Hypothalamus (tissue), 51 donors: ENCODE measurements around the gene NELFB.

Experiments used
- DNase-seq, 51 donors: peaks; one replicate each; lab custom pipeline; 2025; lab: John Stamatoyannopoulos, UW

The NELFB gene

DNA sequence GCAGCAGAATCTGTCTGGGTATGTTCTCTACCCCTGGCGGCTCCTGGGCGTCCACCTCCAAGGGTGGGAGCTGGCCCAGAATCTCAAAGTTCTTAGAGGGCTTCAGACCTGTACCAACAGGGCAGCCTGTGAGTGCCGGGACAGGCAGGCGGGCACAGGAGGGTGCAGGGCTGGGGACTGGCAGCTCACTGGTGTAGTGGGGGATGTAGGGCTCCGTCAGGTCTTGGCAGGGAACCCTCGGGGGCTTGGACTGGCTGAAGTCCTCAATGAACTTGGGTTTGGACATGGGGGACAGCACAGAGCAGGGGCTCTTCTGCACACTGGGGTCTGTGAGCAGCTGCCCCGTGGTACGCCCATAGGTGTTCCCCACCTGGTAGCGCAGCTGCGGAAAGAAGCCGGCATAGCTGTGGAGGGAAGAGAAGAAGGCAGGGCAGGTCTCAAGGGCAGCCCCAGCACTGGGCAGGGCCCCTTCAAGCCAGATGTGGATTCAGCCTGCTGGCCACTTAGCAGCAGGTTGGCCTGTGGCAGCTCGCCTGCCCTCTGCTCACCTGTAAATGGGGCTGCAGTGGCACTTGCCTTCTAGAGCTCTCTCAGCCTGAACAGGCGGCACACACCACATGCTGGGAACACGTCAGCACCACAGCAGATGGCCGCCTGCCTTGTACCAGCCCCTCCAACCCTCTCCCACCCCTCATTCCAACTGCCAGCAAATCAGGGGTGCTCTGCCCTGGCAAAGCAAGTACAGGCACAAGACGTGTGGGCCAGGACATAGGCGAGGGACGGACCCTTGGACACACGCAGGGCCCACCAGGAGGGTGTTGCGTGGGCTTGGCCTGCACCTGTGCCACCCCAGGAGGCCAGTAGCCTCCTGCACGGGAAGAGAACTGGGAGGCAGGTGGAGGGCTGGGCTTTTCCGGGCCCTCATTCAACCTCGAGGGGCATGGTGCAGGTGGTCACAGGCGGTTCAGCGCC is 9.4 kb upstream of the NELFB start:
- DNase-seq = no peak

DNA sequence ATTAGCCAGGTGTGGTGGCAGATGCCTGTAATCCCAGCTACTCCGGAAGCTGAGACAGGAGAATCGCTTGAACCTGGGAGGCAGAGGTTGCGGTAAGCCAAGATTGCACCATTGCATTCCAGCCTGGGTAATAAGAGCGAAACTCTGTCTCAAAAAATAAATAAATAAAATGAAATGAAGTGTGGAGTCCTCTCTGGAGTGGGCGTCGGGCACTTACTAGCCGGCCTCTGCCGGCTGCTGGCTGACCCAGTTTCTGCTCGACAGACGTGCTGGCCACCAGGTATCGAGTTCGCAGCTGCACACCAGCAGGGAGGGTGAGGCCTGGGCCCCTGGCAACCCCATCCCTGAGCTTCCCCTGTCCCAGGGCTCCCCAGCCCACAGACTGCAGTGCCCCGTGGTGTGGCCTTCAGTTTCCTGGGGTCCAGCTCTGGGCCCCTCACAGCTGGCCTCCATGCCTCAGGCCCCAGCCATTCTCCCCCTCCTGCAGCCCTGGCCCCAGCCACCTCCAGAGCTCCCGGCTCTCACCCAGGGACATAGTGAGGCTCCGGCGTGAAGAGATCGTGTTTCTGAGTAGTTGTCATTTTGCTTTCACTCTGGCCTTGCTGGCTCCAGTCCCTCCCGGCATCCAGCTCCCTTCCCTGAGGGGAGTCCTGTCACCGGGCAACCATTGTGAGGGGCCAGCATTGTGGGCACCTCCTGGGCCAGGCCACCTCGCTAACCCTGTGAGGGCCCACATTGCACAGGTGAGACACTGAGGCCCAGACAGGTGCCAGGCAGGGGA is 7.8 kb upstream of the NELFB start:
- DNase-seq = no peak

DNA sequence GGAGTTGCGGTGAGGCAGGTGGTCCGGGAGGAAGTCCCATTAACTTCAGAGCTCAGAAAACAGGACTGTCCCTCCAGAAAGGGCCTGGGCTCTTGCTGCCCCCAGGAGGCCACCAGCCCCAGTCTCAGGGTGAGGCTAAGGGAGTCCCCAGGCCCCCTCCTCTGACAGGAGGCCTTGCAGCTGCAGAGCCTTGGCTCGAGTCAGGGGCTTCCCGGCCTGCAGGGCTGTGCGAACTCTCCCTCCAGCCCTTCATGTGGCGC is 7.3 kb upstream of the NELFB start:
- DNase-seq = no peak

DNA sequence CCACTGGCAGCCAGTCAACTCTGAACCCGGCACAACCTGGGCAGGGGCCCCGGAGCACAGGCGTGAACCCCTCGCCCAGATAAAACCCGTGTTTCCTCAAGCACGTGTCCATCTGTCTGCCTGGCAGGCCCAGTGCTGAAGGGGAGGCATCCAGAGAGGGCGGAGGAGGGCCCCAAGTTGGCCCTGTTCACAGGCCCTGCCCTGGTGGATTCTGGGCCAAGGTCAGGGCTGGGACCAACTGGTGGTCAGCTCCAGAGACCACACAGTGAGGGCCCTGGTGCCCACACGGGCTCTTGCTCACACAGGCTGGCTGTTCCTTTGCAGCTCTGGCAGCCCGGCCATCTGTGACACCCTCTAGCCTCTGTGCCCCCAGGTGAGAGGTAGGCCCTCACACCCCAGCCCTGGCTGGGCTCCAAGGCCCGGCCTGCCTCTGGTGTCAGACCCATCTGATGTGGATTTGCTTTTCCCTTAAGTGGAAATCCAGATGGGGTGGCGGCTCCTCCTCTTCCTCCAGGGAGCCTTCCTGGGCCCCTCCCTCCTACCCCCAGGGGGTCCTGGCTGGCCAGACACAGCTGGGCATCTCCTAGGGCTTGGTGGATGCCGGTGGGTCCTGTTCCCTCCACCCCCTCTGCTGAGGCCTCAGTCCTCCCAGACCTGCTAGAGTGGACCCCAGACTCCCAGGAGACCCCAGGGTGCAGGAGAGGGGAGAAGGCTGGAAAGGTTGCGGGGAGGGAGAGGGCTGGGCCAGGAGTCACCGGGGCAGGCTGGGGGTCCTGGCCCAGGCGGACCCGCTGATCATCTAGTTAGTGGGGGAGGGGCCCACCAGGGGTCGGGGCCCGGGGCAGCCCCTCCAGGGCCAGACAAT is 4.6 kb upstream of the NELFB start:
- no peak for DNase-seq

DNA sequence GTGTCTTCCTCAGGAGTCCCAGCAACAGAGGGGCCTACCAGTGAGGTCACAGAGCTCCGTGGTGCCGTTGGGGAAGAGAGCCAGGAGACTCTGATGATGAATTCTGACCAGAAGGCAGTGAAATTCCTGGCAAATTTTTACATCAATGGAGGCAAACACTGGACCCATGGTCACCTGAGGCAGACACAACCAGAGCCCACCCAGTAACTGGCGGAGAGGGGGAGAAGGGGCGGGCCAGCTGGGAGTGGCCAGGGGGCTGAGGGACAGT is 4.0 kb upstream of the NELFB start, which contains the start of gene STPG3:
TSS of gene STPG3 (plus strand) at position 93 of the 268 bp plus-strand sequence. CDS start at position 94, 1 bp downstream.
- DNase-seq = no peak

DNA sequence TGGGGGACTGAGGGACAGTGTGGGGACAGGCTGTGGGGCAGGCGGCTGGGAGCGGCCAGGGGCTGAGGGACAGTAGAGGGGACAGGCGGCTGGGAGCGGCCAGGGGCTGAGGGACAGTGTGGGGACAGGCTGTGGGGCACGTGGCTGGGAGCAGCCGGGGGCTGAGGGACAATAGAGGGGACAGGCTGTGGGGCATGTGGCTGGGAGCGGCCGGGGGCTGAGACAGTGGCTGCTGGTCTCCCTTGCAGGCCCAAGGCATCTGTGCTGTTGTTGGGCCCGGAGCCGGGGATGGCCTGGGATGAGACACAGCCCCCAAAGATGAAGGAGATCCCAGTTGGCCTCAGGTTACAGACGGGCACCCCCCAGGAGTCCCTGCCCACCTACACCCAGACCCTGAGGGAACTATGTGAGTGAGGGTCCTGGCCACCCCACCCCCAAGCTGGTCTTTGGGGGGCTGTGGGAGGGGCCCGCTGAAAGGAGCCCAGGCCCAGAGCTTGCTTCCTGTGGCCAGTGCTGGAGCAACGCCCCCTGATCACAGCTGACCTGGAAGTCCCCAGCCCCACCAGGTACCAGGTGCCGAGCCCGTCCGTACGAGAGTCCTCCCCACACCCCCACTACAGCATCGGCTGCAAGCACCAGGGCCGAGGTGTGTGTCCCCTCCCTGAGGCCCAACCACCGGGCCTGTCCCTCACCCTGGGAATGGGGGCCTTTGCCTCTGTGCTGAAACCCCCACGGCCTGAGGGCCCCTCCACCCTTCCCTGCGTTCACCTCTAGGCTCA is 3.4 kb upstream of the NELFB start:
- DNase-seq = no peak

DNA sequence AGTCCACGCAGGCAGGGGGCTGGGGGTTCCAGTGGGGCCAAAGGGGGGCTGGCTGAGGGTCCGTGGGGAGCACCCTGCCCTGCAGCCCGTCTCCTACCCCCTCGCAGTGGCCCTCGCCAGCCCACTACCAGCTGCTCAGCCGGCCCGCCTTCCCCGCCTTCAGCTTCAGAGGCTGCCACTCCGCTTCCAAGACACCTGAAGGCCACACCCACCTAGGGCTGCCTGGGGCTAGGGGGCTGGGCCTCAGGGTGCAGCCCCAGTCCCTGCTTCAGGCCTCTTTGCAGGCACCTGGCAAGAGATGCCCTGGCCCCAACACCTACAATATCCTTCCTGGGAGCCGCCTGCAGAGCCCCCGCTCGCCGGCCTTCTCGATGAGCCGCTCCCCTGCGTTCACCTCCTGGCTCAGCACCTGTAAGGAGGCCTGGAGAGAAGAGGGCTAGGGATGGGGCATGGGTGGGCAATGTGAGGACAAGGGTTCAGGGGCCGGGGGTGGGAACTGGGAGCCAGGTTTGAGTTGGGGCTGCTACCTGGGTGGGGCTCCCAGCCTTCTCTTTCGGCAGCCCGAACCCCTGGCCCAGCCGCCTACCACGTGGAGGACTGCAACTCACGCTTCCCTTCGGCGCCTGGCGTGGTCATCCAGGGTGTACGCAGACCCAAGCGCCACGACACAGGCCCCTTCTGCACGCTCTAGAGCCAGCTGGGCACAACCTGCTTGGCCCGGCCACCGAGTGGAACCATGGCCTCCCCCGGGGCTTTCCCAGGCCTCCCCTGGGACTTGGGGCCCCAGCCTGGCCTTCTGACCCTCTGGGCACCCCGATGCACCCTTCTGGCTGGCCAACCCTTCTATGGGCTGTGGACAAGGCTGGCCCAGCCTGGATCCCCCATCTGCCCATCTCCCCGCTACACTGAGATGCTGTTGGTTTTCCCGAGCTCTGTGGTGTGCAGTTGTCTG is 2.3 kb upstream of the NELFB start:
- DNase-seq = no peak

DNA sequence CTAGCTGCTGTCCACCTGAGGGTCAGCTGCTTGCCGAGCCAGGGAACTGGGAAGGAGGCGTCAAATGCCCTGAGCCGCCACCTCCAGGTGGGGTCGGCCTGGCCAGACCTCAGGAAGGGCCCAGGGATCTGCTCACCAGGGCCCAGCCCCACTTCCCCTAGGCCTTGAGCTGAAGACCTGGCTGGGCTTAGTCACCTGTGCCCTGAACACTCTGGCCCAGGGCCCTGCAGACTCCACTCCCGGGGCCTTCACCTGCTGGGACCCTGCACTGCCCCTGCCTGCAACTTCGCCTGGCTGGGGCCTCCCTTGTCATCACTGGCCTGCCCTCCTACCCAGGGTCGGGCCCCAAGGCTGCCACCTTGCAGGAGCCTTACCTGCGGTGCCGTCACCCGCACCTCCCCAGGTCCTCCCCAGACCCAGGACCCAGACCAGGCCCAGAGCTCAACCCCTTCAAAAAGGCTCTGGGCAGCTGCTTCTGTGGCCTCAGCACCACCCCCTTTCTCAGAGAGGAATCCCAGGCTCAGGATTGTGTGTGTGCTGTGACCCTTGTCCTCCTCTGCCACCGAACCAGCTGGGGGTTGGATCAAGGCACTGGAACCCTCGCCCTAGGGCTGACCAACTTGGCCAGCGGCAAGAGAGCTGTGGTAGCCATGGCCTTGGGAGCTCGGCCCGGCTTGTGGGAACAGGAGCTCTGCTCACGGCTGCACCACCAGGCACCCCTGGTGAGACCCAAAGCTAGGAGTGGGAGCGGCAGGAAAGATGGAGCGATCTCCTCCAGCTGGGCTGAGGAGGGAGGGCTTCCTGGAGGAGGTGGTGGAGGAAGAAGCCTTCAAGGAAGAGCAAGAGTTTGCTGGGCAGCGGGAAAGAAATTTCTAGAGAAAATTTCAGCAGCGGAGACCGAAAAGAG is 1.2 kb upstream of the NELFB start:
- no peak for DNase-seq

DNA sequence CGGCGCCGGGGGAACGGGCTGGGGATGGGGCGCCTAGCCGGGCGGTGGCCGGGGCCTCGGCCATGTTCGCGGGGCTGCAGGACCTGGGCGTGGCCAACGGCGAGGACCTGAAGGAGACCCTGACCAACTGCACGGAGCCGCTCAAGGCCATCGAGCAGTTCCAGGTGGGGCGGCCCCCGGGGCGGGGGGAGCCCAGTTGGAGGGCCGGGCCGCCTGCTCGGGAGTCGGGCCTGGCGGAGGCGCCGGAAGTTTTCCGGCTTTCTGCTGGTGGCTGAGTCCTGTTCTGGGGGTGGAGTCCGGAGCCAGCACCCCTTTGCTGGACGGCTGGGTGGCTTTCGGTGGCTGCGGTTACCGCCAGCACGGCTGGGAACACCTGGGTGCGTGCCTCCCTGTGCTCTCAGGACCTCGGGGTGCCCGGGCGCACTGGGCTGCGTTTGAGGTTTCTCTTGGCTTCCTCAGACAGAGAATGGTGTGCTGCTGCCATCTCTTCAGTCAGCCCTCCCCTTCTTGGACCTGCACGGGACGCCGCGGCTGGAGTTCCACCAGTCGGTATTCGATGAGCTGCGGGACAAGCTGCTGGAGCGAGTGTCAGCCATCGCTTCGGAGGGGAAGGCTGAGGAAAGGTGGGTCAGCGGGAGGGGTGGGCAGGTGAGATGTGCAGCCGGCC is 454 bp downstream of the NELFB start:
- peak in 1 of 51 donors; percentile 48 for DNase-seq

DNA sequence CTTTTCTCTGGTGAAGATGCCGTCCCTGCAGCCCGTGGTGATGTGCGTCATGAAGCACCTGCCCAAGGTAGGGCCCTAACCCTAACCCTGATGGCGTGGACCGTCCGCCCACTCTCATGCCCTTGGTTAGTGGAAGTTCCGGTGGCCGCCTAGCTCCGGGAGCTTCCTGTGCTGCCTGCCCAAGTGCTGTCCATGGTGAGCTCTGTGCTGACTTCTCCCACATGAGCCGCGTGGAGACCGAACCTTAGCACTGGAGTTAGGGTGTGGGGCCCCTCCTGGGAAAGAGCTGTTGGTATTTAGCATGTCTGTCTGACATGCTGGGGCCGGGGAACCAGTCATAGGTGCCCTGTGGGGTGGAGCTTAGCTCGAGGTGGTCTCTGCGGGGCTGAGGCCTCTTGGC is 1.2 kb downstream of the NELFB start:
- DNase-seq = no peak

DNA sequence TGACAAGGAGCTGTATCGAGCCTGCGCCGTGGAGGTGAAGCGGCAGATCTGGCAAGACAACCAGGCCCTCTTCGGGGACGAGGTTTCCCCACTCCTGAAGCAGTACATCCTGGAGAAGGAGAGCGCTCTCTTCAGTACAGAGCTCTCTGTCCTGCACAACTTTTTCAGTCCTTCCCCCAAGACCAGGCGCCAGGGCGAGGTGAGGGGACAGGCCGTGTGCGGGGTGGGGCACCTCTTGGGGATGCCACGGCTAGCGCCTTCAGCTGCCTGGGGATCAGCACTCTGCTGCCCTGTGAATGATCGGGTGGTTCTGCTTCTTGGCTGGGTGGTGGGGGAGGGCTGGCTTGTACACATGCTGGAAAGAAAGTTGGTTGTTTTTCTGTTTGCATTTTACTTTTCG is 1.7 kb downstream of the NELFB start:
- DNase-seq = no peak

DNA sequence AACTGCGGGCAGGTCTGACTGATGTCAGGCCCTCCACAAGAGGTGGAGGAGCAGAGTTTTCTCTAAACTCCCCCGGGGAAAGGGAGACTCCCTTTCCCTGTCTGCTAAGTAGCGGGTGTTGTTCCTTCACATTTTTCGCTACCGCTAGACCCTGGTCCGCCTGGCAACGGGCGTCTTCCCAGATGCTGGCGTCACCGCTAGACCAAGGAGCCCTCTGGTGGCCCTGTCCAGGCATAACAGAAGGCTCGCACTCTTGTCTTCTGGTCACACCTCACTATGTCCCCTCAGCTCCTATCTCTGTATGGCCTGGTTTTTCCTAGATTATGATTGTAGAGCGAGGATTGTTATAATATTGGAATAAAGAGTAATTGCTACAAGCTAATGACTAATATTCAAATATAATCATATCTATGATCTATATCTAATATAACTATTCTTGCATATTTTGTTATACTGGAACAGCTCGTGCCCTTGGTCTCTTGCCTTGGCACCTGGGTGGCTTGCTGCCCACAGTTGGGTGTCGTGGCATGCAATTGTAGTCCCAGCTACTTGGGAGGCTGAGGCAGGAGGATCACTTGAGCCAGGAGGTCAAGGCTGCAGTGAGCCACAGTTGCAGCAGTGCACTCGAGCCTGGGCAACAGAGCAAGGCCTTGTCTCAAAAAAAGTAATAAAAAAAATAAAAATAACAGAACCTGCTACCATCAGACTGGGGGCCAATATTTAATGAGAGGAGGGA is 7.2 kb downstream of the NELFB start:
- peak in 10 of 51 donors; percentile 6 to 36 (median 20) for DNase-seq

DNA sequence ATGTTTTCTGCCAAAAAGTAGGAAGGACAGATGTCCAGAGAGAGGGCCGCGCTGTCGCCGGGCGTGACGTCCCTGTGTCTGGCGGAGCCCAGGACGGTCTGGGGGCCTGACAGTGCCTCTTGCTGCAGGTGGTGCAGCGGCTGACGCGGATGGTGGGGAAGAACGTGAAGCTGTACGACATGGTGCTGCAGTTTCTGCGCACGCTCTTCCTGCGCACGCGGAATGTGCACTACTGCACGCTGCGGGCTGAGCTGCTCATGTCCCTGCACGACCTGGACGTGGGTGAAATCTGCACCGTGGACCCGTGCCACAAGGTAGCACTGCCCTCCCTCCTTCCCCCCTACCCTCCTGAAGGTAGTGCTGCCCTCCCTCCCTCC is 7.8 kb downstream of the NELFB start:
- no peak for DNase-seq

DNA sequence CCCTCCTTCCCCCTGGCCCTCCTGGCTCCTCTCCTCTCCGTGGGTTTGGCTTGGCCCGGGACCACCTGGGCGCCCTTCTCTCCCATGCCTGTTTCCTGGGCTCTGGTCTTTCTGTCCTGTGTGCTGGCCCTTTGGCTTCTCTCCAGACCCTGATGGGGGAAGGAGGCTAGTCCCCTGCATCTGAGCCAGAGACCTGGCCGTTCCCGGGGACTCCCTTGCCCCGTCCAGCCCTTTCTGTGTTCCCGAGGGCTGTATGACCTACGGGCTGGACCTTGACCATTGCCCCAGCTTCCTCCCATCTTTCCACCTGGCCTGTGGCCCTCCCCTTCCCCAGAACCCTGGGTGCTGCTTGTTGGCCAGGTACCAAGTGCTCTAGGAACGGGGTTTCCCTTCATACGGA is 8.4 kb downstream of the NELFB start:
- no peak for DNase-seq

DNA sequence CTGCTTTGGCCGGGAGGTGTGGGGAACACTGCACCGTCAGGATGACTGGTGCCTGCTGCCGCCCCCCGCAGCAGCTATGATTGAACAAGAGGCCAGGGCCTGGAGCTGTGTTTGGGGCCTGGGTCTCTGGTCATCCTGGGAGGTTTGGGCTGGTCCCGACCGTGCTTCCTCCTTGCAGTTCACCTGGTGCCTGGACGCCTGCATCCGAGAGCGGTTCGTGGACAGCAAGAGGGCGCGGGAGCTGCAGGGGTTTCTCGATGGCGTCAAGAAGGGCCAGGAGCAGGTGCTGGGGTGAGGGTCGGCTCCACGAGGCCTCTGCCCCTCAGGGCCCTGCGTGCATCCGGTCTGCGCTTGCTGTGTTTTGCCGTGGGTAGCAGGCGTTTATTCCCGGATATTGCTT is 8.9 kb downstream of the NELFB start:
- DNase-seq = no peak

DNA sequence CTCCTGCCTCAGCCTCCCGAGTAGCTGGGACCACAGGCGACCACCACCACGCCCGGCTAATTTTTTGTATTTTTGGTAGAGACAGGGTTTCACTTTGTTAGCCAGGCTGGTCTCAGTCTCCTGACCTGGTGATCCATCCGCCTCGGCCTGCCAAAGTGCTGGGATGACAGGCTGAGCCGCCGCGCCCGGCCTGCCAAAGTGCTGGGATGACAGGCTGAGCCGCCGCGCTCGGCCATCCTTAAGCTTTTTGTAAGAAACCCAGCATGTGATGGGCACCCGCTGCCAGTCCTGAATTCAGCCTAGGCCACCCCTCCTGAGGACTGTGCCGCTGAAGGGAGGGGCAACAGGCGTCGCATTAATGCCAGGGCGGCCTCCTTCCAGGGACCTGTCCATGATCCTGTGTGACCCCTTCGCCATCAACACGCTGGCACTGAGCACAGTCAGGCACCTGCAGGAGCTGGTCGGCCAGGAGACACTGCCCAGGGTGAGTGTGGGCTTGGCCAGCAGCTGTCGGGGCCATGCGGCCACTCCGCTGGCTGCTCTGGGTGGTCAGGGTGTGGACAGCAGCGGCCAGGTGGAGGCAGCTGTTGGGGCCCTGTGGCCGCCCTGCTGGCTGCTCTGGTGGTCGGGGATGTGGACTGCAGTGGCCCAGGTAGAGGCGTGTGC is 10.5 kb downstream of the NELFB start:
- no peak for DNase-seq

DNA sequence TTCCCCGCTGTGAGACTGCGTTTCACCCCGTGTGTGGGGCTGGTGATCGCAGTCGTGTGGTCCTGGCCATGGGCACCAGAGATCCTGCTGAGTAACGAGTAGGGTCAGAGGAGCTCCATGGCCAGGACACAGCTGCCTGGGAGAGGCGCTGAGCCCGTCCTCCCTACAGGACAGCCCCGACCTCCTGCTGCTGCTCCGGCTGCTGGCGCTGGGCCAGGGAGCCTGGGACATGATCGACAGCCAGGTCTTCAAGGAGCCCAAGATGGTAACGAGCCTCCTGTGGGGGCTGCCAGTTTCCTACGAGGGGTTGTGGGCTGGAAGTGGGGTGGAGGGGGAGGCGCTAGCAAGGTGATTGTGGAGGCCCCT is 11.0 kb downstream of the NELFB start:
- no peak for DNase-seq
